Right lung (tissue), 10 donors: Measurements from ENCODE around the gene GPR89B. TPM values are rescaled to one million over a fixed set of nuclear protein-coding genes. Genes with fewer than 3 reads are reported as not detected.
"Not testable (repeated sequence)": the region's sequence is repeated elsewhere in the genome, so short reads cannot be mapped to it uniquely, and the experiment has no call there.

Source experiments
- DNase-seq, 2 donors: peaks; one replicate each; pipeline ENCODE4 v3.0.0-alpha.2; 2013
- long read RNA-seq, 8 donors: transcript quantifications; one replicate each; lab custom pipeline, GENCODE V29; 2026
- polyA plus RNA-seq, 5 donors: library from polyadenylated mRNA; unstranded; fragments of 120-200 nt; gene quantifications; one replicate each; pipeline versions ENCODE4 v1.2.1 to v1.2.3, GENCODE V29; 2013; ENCODE audit warnings: inconsistent platforms in 1 of 5, low replicate concordance in 1 of 5; ENCODE audit not compliant: insufficient read length in 5 of 5, insufficient read depth in 1 of 5

GPR89B gene
- 10 to 100 TPM; 19.3 to 35.9 (median 25.7) TPM for polyA plus RNA-seq
- long read RNA-seq, donor 1, partial matches to known transcripts: 0 of 1 reads
- long read RNA-seq, donor 1, other reads (novel, unspliced or antisense): 0 of 1 reads
- long read RNA-seq, donor 2, partial matches to known transcripts: 0 of 1 reads
- long read RNA-seq, donor 2, other reads (novel, unspliced or antisense): 0 of 1 reads
- long read RNA-seq, donor 3, partial matches to known transcripts: 0 of 6 reads
- long read RNA-seq, donor 3, other reads (novel, unspliced or antisense): 0 of 6 reads
- long read RNA-seq, donor 4: 0 reads
- long read RNA-seq, donor 5, partial matches to known transcripts: 0 of 5 reads
- long read RNA-seq, donor 5, other reads (novel, unspliced or antisense): 0 of 5 reads
- long read RNA-seq, donor 6, partial matches to known transcripts: 0 of 6 reads
- long read RNA-seq, donor 6, other reads (novel, unspliced or antisense): 0 of 6 reads
- long read RNA-seq, donor 7, partial matches to known transcripts: 0 of 4 reads
- long read RNA-seq, donor 7, other reads (novel, unspliced or antisense): 0 of 4 reads
- long read RNA-seq, donor 8, transcript GPR89B-201 (14 exons, 1,934 nt): major isoform, 5 of 5 reads
- long read RNA-seq, donor 8, partial matches to known transcripts: 0 of 5 reads
- long read RNA-seq, donor 8, other reads (novel, unspliced or antisense): 0 of 5 reads

DNA sequence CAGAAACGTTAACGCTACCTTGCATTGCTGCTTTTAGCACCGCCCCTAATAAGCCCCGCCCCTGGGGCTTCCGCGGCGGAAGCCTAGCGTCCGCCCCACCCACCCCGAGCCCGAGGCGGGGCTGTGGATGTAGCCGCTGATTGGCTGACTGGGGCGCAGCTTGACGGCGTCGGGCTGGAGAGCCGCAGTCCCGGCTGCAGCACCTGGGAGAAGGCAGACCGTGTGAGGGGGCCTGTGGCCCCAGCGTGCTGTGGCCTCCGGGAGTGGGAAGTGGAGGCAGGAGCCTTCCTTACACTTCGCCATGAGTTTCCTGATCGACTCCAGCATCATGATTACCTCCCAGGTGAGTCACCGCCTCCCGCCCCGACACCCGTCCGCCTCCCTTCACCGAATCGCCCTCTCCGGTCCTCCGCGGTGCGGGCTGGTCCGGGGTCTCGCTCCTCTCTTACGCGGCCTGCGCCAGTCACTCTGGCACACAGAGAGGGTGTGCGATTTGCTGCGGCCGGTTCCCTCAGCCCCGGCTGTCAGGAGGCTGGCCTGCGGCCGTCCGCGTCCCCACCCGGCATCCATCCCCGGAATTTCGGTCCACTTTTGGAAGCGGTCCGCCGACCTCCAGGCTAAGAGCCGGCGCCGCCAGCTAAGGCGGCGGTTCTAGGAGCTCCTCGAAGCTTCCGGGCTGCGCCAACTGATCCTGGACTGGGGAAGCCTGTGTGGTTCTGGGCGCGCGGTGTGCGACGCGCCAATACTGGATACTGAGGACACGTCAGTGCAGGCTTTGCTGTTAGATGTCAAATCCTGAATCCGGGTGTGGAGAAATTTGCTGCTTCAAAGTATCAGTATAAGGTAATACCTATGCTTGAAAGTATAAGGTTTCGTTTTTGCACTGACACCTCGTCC is at the start of gene GPR89B:
Gene GPR89B, plus strand, starts transcription at position 185 of the 897 bp plus-strand sequence. Its CDS starts 117 bp downstream, at position 302.
- DNase-seq: peak; percentile 72 to 87

DNA sequence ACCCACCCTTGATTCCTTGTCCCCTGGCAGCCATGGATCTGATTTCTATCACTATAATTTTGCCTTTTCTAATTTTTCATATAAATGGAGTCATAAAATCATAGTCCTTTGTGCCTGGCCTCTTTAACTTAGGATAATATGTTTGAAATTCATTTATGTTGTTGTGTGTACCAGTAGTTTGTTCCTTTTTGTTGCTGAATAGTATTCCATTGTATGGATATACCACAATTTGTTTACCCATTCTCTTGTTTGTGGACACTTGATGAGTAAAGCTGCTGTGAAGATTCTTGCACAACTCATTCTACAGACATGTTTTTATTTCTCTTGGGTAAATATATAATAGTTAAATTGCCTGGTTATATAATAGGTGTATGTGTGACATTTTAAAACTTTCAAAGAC is 48.3 kb upstream of the GPR89B start:
- no peak for DNase-seq

DNA sequence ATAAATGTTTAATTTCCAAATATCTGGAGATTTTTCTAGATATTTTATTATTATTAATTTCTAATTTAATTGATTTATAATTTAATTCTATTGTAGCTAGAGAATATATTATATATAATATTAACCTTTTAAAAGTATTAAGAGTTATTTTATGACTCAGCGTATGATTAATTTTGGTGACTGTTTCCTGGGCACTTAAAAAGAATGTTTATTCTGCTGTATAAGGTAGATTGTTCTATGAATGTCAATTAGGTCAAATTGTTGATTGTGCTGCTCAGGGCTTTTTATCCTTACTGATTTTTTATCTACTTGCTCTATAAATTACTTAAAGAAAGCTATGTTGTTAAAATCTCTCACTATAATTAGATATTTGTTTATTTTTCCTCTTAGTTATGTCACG is 45.7 kb upstream of the GPR89B start:
- DNase-seq: no peak

DNA sequence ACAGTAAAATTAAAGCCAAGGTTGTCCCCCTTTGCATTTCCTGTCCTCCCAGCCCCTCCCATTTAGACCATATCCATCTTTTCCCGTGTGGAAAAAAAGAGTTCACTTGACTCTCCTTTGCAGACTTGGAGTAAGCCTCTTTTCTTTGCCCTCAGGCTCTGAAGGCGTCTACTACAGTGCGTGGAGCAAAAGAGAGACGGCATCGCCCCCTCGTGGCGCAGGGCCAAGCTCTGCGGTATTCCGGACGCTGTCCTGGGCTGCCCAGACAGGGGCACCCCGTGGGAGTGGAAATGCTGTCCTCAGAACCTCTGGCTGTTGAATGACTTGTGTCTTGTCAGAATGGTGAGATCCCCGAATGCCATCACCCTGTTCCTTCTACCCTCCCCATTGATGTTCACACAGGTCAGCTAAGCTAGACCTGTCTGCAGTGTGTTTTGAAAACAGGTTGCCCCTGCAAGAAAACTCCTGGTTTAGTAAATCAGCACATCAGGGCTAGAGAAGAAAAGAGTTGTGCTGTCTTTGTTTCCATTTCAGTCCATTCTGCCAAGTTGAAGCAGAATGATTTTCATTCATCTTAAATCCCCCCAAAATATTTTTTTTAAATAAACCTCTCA is 37.9 kb upstream of the GPR89B start:
- peak; percentile 71 to 79 for DNase-seq

DNA sequence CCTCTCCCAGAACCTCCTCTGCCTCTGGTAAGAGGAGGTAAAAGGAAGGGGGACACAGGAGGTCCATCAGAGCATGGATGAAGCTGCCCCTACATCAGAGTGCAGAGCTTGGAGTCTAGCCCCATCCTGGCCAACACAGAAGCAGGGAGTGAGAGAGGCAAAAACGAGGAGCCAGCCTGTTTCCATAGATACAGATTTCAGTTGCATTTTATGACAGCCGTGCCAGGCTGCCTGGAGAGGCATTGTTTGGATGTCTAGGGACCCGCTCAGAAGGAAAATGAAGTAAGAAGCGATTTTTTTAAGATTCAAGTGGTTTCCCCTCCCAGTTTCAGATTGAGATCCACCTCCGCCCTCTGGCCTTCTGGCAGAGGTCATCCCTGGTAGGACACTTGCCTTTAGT is 37.1 kb upstream of the GPR89B start:
- DNase-seq: no peak

DNA sequence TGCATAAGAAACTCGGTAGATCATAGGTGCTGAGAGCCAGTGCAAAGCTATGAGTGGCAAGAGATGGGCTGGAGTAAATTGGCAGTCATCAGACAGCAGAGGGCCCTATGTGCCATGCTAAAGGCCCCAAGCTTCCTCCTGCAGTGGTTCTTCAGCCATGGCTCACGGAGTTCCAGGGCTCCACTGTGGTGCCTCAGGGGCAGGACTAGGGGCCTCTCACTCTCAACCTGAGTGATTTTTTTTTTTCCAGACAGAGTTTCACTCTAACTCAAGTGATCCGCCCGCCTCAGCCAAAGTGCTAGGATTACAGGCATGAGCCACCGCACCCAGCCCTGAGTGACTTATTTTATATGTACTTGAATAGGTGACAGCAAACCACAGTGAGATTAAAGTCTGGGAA is 36.0 kb upstream of the GPR89B start:
- DNase-seq: no peak

DNA sequence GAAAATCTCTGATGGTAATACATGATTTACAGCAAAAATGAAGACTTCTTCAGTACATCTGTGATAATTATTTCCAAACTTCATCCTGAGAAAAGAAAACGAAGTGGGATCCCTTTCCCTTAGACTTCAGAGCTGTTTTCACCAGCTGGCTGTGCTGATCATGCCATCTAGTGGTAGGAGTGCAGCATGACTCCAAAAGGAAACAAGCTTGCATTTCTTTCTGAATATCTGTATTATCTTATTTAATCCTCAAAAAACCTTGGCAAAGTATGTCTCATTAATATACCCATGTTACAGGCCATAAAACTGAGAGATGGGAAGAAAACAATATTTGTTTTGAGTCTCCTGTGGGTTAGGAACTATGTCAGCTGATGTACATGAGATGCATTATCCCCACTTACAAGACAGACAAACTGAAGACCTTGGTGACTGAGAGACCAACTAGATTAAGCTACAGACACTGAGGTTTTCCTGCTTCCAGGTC is 35.4 kb upstream of the GPR89B start:
- DNase-seq: peak; percentile 47 to 55

DNA sequence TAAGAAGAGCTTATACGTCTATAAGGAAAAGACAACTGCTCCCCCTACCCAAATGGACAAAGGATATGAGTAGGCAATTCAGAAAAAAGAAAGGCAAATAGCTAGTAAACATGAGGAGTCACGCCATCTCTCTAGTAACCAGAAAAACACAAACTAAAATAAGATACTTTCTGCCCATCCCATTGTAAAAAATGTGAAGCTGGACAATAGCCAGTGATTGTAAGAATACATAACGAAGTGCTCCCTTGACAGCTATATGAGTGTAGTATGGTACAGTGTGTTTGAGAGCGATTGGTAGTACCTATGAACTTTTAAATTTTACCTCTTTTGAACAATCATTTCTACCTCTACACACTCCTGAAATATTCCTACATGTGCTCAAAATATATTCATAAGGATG is 33.1 kb upstream of the GPR89B start:
- DNase-seq: no peak

DNA sequence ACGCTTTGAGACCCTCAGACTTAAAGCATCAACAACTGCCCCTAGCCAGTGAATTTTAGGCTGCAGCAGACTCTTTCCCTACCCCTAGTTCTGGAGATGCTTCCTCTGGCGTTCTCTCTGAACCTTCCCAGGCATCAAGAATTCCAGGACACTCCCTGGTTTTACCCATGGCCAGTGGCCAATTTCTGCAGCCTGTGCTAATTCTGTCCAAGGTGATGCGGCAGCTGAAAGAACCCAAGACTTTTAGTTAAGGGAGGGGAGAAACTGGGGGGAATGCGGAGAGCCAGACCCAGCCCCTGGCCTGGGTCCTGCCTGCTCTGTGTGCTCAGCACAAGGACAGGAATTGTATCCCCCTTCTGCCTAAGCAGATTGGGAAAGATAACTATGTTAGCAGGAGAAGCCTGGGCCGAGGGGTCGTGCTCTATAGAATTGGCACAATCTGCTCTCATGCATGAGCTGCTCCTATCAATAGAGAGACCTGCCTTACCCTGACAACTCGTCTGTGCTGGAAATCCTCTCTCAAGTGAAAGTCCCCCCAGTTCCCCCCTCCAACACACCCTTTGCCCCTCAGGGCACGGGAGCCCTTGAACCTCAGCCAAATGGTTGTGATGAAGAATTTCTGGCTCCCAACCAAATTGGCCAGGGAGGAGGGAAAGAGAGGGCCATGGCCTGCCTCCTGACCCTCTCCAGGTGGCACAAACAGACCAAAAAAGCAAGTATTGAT is 31.0 kb upstream of the GPR89B start:
- no peak for DNase-seq

DNA sequence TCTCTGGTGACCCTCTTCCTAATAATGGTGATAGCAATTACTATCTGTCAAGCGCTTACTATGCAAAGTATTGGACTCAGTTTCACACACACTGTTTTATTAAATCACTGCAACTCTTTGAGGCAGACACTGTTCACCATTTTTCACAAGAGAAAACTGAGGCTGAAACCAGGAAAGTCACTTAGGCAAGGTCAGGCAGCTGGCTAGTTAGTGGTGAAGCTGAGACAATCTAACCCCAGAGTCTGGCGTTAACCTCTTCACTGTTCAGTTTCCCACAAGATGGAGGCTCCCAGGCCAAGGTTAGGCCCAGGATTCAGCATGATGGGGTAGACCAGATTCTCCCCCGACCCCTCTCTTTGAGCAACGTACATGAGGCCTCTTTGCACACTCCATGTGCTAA is 30.4 kb upstream of the GPR89B start:
- DNase-seq: no peak

DNA sequence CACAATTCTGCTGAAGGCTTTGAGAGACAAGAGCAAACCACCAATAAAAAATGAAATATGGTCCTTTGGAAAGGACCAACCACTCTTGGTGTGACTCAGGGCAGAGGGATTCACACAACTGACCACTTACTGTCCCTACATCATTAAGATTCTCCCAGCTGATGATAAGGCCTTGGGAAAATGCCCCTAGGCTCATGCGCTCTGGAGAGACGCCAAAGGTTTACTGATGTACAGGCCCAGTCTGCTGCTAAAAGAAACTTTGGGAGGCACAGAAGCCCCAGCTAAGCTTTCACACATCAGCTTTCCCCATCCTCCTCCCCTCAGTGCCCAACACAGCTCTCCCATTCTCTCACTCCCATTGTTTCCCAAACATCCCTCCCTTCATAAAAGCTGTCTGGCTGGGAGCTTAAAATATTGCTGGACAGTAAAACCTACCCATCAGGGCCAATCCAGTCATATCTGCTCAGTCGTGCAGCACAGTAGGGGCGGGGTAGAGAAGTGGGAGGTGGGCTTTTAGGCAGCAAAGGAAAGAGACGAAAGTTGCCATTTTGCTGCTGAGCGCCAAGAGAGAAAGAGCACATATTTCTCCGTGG is 25.9 kb upstream of the GPR89B start, which contains the start of gene GJA8:
Gene GJA8, plus strand, starts transcription at position 543 of the 593 bp plus-strand sequence. CDS start 5,161 bp downstream, outside the sequence.
- DNase-seq: no peak

DNA sequence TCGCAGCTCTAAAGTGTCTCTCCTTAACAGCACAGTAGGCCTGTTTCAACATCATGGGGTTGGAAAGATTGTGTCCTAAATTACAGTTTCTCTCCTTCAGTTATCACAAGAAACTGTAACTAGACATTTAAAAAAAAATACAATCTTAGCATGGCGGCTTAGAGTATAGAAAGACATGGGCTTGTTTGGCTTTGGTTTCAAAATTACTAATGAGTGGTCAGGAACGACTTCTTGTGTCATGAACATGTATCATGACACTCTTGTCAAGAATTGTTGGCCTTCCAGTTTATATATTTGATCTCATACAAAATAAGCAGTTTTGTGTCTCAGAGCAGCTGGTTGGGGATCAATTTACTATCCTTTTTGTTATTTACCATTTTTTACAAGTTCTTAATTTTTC is 23.5 kb upstream of the GPR89B start:
- no peak for DNase-seq

DNA sequence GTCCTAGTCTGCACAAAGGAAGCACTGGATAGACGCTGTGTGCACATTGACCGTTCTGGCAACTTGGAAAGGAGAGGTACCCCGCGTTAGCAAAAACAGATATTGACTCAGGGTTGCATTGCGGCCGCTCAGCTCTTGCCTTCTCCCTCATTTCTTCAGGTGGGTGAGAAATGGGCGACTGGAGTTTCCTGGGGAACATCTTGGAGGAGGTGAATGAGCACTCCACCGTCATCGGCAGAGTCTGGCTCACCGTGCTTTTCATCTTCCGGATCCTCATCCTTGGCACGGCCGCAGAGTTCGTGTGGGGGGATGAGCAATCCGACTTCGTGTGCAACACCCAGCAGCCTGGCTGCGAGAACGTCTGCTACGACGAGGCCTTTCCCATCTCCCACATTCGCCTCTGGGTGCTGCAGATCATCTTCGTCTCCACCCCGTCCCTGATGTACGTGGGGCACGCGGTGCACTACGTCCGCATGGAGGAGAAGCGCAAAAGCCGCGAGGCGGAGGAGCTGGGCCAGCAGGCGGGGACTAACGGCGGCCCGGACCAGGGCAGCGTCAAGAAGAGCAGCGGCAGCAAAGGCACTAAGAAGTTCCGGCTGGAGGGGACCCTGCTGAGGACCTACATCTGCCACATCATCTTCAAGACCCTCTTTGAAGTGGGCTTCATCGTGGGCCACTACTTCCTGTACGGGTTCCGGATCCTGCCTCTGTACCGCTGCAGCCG is 20.3 kb upstream of the GPR89B start:
- DNase-seq: no peak

DNA sequence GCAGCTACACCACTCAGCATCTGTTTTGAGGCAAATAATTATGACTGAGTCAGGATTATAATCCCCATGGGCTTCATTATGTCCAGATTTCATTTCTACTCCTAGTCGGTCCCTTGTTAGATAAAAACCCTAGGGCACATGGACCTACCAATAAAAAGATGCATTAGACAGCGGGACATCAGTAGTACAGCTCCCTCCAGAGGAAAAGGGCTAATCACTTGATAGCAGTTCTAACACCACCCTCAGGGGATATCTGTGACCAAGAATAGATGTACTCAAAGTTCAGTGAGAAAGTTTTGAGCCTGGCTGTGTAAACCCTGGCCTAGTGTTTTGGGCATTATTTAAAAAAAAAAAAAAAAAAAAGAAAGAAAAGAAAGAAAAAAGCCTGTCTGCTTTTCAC is 15.7 kb upstream of the GPR89B start:
- DNase-seq: no peak

DNA sequence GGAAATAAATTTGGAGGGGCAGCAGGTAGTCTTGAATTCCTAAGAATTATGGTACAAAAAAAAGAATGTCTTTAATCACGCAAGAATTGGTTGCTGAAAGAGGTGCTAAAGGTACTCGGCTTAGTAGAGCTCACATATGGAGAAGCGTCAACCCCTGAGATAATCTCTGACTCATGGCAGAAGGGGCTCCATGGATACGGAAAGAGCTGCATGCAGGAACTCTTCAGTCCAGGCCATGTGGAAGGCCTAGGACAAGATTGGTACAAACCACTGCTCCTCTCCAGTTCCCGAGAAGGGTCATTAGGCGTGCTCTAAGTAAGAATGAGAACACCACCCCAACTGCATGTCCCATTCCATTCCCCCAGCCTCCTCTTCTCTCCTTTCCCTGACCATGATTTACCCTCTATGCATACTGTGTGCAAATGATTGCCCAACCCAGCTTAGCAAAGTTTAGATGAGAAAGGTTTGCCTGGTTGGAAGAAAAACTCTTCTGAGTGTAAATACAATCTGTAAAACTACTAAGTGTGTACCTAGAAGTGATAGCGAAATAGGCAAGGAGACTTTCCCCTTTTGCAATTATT is 14.8 kb upstream of the GPR89B start:
- no peak for DNase-seq

DNA sequence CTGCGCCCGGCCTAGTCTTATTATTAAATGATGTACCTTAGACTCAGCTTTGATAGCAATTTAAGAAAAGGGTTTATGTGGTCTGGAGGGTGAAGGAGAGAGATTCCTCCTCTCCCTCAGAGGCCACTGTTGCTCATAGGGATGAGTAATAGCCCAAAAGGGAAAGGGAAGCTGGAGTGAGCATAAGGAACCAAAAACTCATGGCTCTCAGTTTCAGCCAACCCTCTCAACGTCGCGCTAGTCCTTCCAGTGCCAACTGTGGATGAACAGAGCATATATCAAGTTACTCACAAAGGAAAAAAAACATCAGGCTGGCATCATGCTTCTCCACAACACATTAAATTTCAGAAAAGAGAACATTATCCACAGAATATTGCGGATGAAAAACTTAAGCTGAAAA is 8.3 kb upstream of the GPR89B start:
- DNase-seq: no peak

DNA sequence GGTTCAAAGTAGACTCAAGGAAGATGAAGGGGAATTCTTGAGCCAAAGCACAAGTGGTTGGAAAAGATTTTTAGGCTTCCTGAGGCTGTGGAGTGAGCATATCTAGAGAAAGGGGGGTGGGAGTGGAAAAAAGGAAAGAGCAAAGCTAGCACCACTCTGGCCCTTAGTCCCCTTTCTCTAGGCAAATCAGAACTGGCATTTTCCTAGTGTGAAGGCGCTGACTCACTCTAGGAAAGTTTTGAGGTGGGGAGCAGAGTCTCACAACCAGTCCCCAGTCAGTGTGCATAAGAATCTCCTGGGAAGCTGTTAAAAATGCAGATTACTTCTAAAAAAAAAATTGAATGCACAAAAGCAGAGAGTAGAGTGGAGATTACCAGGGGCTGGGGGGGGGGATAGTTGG is 3.4 kb upstream of the GPR89B start:
- DNase-seq: no peak

DNA sequence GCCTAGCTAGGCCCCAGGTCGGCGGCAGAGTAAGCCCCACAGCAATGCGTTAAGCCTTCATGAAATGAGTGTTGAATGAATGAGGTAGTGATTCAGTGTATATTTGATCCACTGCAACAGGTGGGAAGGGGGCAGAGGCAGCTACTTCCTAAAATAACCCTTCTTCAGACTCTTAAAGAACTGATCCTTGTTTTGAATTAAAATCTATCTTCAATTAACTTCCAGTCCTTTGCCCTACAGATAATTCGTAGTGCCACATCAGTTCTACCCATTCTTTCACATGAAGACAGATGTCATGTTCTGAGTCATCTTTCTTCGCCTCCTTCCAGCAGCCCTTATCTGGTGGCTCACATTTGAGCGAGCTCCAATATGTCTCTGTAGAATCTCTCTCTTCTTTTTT is 1.0 kb upstream of the GPR89B start:
- not testable (repeated sequence) for DNase-seq

DNA sequence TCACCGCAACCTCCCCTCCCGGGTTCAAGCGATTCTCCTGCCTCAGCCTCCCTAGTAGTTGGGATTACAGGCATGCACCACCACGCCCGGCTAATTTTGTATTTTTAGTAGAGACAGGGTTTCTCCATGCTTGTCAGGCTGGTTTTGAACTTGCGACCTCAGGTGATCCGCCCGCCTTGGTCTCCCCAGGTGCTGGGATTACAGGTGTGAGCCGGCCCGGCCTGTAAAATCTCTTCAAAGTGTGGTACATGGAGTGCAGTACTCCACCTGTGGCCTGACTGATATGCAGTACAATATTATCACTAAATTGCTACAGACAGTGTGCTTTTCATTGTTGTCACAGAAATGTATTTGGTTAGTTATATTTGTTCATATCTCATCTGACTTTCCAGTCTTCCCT is 531 bp upstream of the GPR89B start:
- DNase-seq: not testable (repeated sequence)
